HL-60/S4 (cell line): ENCODE measurements around the gene PLAAT1.

ENCODE experiments used
- in situ Hi-C: fragments of 300-500 bp; cut with MboI; formaldehyde crosslinking; loops from 2 replicates; pipeline ENCODE4 v1.14.3; 2022; ENCODE audit warnings: low sequenced_read_pairs

PLAAT1 gene

GRCh38 chr3:193240850-193241706 is at the start of gene PLAAT1:
Gene PLAAT1 (plus strand): TSS chr3:193241222. CDS start chr3:193255651, 14,429 bp downstream.
- in situ Hi-C loops = no loop called here

GRCh38 chr3:193194371-193194770 is 46.7 kb upstream of the PLAAT1 start:
- in situ Hi-C loops = no loop called here

GRCh38 chr3:193196746-193197145 is 44.3 kb upstream of the PLAAT1 start:
- in situ Hi-C loops = no loop called here

GRCh38 chr3:193207290-193208273 is 33.4 kb upstream of the PLAAT1 start:
- in situ Hi-C loops = no loop called here

GRCh38 chr3:193210618-193211017 is 30.4 kb upstream of the PLAAT1 start:
- in situ Hi-C loops = no loop called here

GRCh38 chr3:193211173-193211572 is 29.8 kb upstream of the PLAAT1 start:
- in situ Hi-C loops = no loop called here

- in situ Hi-C loops = no loop called here
Observed at GRCh38 chr3:193211984-193212383, 29.0 kb upstream of the PLAAT1 start.

- in situ Hi-C loops = no loop called here
Observed at GRCh38 chr3:193212844-193213243, 28.2 kb upstream of the PLAAT1 start.

- in situ Hi-C loops = no loop called here
Observed at GRCh38 chr3:193214445-193214844, 26.6 kb upstream of the PLAAT1 start.

GRCh38 chr3:193225302-193226125 is 15.5 kb upstream of the PLAAT1 start:
- in situ Hi-C loops = no loop called here

- in situ Hi-C loops = no loop called here
Observed at GRCh38 chr3:193228206-193228605, 12.8 kb upstream of the PLAAT1 start.

GRCh38 chr3:193229851-193230420 is 11.1 kb upstream of the PLAAT1 start:
- in situ Hi-C loops = no loop called here

- in situ Hi-C loops = no loop called here
Observed at GRCh38 chr3:193230610-193231009, 10.4 kb upstream of the PLAAT1 start.

GRCh38 chr3:193231201-193231600 is 9.8 kb upstream of the PLAAT1 start:
- in situ Hi-C loops = no loop called here

GRCh38 chr3:193236599-193236998 is 4.4 kb upstream of the PLAAT1 start:
- in situ Hi-C loops = no loop called here

GRCh38 chr3:193237030-193237429 is 4.0 kb upstream of the PLAAT1 start:
- in situ Hi-C loops = no loop called here

- in situ Hi-C loops = no loop called here
Observed at GRCh38 chr3:193240436-193240849, 579 bp upstream of the PLAAT1 start.

- in situ Hi-C loops = no loop called here
Observed at GRCh38 chr3:193241716-193242115, 694 bp downstream of the PLAAT1 start.

GRCh38 chr3:193243571-193243970 is 2.5 kb downstream of the PLAAT1 start:
- in situ Hi-C loops = no loop called here

- in situ Hi-C loops = no loop called here
Observed at GRCh38 chr3:193248848-193249468, 7.9 kb downstream of the PLAAT1 start.
